Activated CD8-positive, alpha-beta memory T cell treated with anti-CD3 and anti-CD28 coated beads, Interleukin-2, amount 50 U/mL, for 48 hours (primary cell): ENCODE measurements around the gene YPEL3.

Experiments used
- DNase-seq: peaks from one replicate; pipeline ENCODE4 v3.0.0-alpha.2; 2020

The YPEL3 gene

GRCh38 chr16:30088832-30089624, 7.0 kb downstream of the YPEL3 start:
- no peak for DNase-seq

DNA sequence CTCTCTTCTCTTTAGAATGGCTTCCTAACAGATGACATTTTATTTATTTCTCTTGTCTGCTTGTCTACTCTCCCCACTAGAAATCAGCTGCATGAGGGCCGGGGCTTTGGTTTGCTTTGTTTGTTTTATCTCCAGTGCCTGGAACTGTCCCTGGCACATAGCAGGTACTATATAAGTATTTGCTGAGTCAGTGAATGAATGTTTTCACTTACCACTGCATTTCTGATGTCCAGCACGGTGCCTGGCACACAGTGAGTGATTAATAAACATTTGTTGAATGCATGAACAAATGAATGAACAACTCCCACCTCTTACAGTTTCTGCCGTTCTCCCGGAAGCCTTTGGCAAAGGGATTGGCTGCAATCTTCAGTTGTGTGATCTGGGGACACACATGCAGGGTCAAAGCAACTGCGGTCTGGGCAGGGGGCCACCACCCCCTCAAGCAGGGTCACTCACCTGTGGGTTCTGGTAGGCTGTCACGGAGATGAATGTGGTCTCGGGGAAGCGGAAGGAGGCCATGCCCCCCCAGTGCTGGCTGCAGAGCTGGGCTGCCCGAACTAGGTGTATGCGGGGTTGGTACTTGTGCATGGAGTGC, 7.7 kb downstream of the YPEL3 start:
- DNase-seq: no peak

- DNase-seq: no peak
Observed at GRCh38 chr16:30087181-30087898, 8.7 kb downstream of the YPEL3 start.

- no peak for DNase-seq
Observed at GRCh38 chr16:30086291-30087140, 9.5 kb downstream of the YPEL3 start.

GRCh38 chr16:30085820-30086219, 10.2 kb downstream of the YPEL3 start:
- DNase-seq: no peak

DNA sequence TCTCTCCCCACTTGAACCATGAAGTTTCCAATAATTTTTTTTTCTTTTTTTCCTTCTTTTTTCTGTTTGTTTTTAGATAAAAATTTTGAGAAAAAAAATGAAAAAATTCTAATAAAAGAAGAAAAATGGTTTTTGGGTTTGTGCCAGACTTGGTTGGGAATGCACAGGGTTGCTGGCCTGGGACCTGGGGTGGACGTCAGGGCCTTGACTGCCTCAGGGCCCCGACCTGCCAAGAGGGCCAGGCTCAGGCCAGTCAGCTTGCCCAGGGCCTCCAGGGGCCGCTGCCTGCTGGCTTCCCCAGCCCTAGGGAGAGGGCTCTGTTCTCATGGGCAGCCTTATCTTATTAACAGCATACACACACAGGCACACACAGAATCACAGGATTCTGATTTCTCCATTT, 10.8 kb downstream of the YPEL3 start:
- DNase-seq: no peak

- no peak for DNase-seq
Observed at GRCh38 chr16:30084816-30085159, 11.2 kb downstream of the YPEL3 start.

DNA sequence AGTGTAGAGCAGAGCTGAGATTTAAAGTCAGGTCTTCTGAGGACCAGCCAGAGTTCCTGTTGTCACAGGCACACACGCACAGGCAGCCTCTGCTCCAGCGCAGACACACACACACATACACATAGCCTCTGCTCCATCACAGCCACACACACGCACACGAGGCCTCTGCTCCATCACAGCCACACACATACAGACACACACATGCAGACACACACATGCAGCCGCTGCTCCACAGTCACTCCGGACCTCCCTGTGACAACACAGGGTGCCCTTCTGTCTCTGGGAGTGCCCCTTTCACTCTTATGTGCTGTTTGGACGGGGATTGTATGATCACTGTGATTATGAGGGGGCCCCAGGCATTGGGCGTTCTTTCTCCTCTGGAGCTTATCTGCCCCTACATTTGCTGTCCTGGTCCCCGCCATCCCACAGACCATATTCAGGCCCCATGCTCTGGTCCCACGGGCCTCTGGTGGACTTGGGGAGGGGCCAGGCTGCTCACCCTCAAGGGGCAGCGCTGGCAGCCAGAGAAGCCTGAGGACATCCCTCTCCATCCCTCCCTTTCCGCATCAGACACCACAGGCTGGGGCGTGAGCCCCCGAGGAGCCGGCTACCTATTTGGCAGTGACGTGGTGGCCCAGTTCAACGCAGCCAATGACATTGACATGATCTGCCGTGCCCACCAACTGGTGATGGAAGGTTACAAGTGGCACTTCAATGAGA, 11.8 kb downstream of the YPEL3 start:
- DNase-seq: no peak

- DNase-seq: no peak
Observed at GRCh38 chr16:30083216-30084055, 12.6 kb downstream of the YPEL3 start.

- DNase-seq: no peak
Observed at GRCh38 chr16:30082545-30083090, 13.4 kb downstream of the YPEL3 start.

DNA sequence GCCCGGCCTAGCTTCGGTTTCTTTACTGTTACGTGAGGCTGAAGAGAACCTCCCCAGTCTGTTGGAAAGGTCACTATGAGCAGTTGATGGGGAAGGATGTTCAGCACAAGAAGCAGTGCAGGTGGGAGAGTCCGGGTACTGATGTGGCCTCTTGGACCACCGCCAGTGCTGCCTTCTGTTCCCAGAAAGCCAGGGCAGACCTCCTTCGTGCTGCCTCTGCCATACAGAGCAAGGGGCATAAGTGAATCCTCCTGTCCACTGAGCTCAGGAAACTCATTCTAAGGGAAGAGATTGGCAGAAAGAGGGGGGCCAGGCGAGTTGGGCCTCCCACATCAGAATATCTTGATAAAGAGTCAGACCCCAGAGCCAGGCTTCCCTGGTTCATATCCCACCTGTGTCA, 16.5 kb downstream of the YPEL3 start:
- DNase-seq: no peak

- DNase-seq: no peak
Observed at GRCh38 chr16:30078744-30079143, 17.3 kb downstream of the YPEL3 start.

GRCh38 chr16:30077656-30078055, 18.4 kb downstream of the YPEL3 start:
- DNase-seq: no peak

GRCh38 chr16:30076276-30076791, 19.7 kb downstream of the YPEL3 start:
- no peak for DNase-seq

- DNase-seq: peak; percentile 97
Observed at GRCh38 chr16:30075503-30076275, 20.3 kb downstream of the YPEL3 start, which contains the start of gene PPP4C. PPP4C (plus strand) TSS chr16:30075994; CDS start chr16:30076378, 384 bp downstream.

- no peak for DNase-seq
Observed at GRCh38 chr16:30070490-30070889, 25.5 kb downstream of the YPEL3 start.

- DNase-seq: no peak
Observed at GRCh38 chr16:30069611-30070462, 26.2 kb downstream of the YPEL3 start.

- DNase-seq: peak; percentile 76
Observed at GRCh38 chr16:30068750-30069610, 27.0 kb downstream of the YPEL3 start.
